IPS-11a (cell line): ENCODE results near the gene ANKRD6.

ENCODE experiments used
- H3K4me3 ChIP-seq: one replicate; pipeline ENCODE4 v1.5.1; 2013; ENCODE audit warnings: low read depth, low read length, control low read depth

Gene ANKRD6

DNA sequence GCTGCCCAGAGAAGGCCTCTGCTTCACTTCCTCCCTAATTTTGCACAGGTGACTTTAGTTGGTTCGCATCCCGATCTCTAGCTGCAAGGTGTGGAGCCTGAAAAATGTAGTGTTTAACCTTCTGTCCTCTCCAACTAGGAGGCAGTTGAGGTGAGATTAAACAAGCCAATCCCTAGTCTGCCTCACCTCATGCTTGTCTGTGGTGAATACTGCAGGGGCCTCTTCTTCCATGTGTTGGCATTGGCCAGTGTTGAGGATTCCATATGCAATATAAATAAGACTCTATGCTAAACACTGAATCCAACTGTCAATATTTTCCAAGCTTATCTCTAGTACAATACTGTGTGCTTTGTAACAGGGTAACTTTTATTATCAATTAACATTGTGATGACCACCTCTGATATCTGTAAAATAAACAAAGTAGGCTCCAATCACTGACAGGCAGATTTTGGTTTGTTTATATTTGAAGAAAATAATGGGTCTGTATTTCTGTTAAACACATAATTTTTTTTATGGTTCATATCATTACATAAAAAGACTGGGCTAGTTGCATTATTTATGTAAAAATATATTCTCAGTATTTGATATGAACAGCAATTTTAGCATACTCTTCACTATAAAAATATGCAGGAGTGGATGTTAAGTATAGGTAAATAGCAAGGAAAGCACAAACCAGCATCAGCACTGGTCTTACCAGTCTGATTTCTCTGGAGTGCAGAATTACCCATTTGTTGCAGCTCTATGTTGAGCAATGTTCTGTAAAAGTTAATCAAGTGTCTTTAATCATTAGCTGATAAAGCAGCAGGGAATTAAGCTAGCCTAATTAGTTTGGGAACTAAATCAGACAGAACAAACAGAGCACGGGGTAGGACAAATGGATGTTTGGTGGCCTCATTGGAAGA is 74.0 kb downstream of the ANKRD6 start:
- no peak overlapping the region for H3K4me3 ChIP-seq

- no peak overlapping the region for H3K4me3 ChIP-seq
Measured at GRCh38 chr6:89508755-89509563, 76.0 kb downstream of the ANKRD6 start.

DNA sequence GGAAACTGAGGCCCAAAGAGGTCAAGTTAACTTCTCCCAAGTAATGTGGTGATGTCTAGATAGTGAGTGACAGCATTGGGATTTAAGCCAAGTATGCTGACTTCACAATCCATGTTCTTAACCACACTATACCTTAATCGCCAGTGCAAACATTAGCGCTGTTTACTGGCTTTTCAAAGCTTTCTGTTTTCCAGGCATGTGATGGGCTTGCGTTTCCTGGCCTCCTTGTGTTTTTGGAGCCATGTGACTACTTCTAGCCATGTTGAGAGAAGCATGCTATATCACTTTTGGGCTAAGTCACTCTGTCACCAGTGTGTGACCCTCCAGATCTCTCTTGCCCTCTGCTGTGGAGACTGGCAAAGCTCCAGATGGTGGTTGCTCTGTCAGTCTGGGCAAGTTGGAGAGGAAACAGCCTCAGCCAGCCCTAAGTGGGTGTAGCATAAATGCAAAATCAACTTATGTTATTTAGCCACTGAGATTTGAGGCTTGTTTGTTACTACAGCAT is 76.9 kb downstream of the ANKRD6 start:
- no peak overlapping the region for H3K4me3 ChIP-seq

GRCh38 chr6:89510393-89510792 is 77.4 kb downstream of the ANKRD6 start:
- no peak overlapping the region for H3K4me3 ChIP-seq

DNA sequence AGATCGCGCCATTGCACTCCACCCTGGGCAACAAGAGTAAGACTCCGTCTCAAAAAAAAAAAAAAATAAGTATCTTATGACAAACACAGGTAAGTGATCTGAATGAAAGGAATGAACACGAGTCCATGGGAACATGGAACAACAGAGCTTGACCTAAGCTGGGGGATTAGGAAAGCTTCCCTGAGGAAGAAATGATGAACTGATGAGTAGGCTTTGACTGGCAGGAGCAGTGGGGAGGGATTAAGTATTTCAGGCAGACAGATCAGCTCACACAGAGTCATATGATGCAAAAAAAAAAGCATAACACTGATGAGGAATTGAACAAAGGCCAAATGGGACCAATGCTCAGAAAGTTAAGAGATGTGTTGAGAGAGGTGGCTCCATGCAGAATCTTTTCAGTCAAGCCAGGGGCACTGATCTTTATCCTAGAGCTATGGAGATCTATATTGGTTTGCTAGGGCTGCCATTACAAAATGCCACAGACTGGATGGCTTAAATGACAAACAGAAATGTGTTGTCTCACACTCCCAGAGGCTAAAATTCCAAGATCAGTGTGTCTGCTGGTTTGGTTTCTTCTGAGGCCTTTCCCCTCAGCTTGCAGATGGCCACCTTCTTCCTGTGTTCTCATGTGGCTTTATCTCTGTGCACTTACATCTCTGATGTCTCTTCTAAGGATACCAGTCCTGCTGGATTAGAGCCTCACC is 85.6 kb downstream of the ANKRD6 start:
- no peak overlapping the region for H3K4me3 ChIP-seq

- H3K4me3 ChIP-seq = no peak overlapping the region
Measured at GRCh38 chr6:89520736-89521135, 87.8 kb downstream of the ANKRD6 start.

DNA sequence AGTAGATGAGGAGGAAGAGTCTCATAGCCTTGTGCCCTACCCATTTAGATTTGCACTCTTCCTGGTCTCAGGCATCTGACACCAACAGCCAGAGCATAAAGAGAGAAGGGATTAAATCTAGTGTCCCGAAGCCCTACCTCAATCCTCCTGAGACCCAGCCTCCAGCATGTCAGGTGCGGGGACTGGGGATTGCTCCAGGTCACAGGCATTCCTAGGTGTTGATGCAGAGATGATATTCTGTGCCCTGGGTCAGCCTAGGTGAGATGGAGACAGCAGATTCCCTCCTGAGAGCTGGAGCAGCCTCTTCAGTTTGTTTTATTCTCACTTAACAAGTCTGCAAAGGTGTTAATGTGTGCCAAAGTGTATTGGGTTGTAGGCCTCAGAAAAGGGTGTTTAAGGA is 89.8 kb downstream of the ANKRD6 start:
- H3K4me3 ChIP-seq = no peak overlapping the region

DNA sequence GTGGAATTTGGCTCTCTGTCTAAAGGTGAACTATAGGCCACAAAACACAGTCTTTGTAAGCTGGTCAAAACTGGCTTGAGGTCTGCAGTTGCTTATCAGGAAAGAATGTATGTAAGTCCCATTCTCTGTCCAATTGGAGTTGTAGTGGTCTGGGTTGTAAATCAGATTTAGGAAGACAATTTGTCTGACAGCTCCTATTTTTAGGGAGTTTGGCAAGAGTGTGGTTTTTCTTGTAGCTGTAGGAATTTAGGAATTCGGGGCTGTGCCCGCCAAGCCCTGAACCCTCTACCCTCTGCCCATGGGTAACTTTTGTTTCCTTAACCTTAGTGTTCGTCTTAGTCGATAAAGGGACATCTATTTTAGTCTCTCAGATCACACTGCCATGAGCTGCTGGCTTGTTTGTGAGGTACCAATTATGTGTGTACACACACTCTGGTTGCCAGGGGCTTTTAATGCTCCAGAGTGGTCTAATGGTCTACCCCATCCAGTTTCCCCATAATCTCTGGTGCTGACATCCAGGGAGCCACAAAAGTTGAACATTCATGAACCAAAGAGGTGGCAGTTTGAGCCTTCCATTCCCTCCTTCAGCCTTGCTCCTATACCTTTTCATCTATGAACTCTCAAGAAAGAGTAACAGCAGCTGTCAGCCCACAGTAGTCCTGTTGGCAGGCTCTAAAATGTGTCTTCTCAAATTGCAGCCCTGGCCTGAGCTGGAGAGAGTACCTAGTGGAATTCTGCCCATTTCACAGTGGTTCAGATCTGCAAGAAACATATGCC is 93.0 kb downstream of the ANKRD6 start:
- no peak overlapping the region for H3K4me3 ChIP-seq

DNA sequence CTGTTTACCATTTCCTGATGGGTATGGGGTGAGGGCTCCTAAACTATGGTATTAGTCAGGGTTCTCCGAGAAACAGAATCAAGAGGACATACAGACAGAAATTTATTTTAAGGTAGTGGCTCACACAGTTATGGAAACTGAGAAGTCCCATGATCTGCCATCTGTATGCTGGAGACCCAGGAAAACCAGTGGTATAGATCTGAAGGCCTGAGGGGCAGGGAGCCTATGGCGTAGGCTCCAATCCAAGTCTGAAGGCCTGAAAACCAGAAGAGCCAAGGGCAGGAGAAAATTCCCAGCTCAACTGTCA is 93.6 kb downstream of the ANKRD6 start:
- no peak overlapping the region for H3K4me3 ChIP-seq

- no peak overlapping the region for H3K4me3 ChIP-seq
Measured at GRCh38 chr6:89527634-89528033, 94.7 kb downstream of the ANKRD6 start.

DNA sequence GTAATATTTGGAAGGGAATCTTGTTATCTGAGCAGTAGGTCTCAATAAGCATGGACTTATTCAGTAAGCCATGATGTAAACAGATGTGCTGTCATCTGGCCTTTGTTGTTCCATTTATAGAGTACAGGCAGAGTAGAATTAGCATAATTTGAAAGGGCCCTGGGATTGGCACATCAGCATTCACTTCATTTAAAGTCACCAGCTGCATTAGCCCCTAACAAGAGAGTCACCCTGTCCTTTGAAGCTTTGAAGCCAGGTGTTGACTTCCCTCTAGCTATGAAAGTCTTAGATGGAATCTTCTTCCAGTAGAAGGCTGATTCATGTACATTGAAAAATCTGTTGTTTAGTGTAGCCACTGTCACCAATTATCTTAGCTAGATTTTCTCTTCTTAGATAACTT is 95.9 kb downstream of the ANKRD6 start:
- no peak overlapping the region for H3K4me3 ChIP-seq

DNA sequence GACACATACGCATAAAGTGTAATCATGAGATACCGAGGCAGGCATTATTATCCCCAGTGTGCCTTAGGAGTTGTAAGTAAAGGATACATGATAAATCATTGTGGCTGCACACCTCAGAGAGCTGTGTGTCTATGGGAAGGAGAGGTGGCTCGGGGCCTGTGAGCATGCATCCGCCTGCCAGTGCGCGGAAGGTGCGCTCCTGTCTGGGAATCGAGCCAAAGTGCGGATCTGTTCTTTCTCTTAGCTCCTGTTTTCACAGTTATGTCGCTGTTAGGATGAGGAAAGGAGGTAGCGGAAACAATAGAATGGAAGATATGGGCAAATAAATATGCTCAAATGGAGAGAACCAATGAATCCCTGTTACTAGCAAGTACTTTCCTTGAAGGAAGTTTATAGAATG is 98.0 kb downstream of the ANKRD6 start:
- H3K4me3 ChIP-seq = no peak overlapping the region

DNA sequence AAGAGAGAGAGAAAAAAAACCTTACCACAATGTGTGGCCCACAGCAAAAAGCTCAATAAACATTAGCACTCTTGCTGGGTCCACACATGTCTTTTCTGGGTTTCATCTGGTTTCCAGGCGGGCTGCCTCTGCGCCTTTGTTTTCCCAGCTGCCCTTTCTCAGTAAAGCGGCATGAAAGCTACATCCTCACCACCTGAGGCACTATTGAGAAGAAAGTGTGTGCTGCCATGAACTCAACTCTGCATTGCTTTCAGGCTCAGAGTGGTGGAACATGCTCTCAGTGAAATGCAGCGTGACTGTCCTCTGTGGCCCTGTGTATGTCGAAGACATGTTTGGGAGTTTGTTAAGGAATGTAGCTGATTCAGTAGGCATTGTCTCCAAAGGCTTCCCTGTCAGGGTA is 103.3 kb downstream of the ANKRD6 start:
- no peak overlapping the region for H3K4me3 ChIP-seq

DNA sequence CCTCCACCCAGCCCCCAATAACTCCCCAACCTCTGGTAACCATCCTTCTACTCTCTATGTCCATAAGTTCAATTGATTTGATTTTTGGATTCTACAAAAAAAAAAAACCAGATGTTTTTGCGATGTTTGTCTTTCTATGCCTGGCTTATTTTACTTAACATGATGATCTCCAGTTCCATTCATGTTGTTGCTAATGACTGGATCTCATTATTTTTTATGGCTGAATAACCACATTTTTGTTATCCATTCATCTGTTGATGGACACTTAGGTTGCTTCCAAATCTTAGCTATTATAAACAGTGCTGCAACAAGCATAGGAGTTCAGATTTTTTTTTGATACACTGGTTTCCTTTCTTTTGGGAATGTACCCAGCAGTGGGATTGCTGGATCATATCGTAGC is 106.8 kb downstream of the ANKRD6 start:
- no peak overlapping the region for H3K4me3 ChIP-seq

- H3K4me3 ChIP-seq = no peak overlapping the region
Measured at GRCh38 chr6:89542081-89542857, 109.3 kb downstream of the ANKRD6 start.

GRCh38 chr6:89542866-89543265 is 109.9 kb downstream of the ANKRD6 start:
- H3K4me3 ChIP-seq = no peak overlapping the region

DNA sequence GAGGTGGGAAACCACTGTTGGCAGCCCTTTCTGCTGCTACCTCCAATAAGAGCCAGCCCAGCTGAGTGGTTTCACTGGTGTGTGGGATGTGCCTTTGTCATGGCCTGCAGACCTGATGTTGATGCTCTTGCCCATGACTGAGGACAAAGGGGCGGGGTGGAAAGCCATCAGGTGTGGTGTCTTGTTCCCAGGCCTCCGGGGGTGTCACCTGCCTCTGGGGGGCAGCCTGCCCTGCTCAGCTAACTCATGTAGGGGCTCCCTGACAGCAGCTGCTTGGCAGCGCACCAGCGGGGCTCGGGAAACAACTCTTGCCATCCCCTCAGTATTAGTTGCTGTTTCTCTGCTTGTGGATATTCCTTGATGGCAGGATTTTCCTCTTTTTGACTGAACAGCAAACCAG is 114.3 kb downstream of the ANKRD6 start:
- no peak overlapping the region for H3K4me3 ChIP-seq

DNA sequence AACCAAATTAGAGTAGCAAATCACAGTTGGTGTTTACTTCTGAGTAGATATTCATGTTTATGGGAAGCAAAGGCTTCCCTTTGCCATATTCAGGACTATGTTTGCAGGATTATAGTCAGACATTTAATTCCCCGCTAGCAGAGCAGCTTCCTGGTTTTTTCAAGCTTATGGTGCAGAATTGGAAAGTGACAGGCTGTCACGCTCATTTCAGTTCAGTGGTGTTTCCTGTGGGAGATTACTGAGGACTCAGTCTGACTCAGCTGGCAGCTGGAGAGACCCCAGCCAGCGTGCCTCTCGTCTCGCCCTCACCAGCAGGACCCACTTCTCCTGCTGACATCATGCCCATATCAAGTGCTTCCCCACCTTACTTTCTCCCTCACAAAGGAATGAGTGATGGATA is 120.5 kb downstream of the ANKRD6 start:
- no peak overlapping the region for H3K4me3 ChIP-seq

- H3K4me3 ChIP-seq = no peak overlapping the region
Measured at GRCh38 chr6:89554106-89554505, 121.2 kb downstream of the ANKRD6 start.

DNA sequence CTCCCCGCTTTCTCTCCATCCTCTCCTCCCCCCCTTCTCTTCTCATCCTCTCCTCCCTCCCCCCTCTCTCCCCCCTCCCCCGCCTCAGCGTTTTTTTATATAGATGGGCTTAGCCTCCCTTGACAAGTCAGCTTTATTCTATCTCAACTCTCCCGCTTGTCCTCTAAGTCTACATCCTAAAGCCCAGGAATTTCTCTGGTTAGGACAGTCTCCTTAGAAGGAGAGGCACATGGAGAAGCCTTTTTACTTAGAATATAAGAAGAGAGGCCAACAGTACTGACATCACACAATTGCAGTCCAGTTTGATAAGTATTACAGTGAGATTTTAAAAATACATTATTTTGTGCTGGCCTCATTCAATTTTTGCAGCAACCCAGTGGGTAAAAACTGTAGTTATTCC is 122.1 kb downstream of the ANKRD6 start:
- H3K4me3 ChIP-seq = no peak overlapping the region
